Sigmoid colon (tissue), 7 donors: ENCODE results near the gene CORO2B. TPM values are rescaled to one million over a fixed set of nuclear protein-coding genes. Genes with fewer than 3 reads are reported as not detected.

Source experiments
- DNase-seq: peaks from one replicate; pipeline ENCODE4 v3.0.0-alpha.2; 2019
- H3K27ac ChIP-seq, 4 donors: fragments of 200-600 bp; sonication (generic); one replicate each; pipeline ENCODE4 v1.5.1; 2016 to 2019; ENCODE audit warnings: mild to moderate bottlenecking in 1 of 4
- H3K27me3 ChIP-seq, 3 donors: fragments of 200-600 bp; sonication (generic); one replicate each; pipeline ENCODE4 v1.5.1; 2019; ENCODE audit warnings: mild to moderate bottlenecking in 1 of 3
- H3K36me3 ChIP-seq, 4 donors: fragments of 200-600 bp; sonication (generic); one replicate each; pipeline ENCODE4 v1.5.1; 2016 to 2019
- H3K4me1 ChIP-seq, 4 donors: fragments of 200-600 bp; sonication (generic); one replicate each; pipeline ENCODE4 v1.5.1; 2017 to 2019
- H3K4me3 ChIP-seq, 4 donors: fragments of 200-600 bp; sonication (generic); one replicate each; pipeline ENCODE4 v1.5.1; 2017 to 2019; ENCODE audit warnings: mild to moderate bottlenecking in 2 of 4, moderate library complexity in 1 of 4
- H3K9me3 ChIP-seq, 4 donors: fragments of 200-600 bp in 3 of 4; sonication (generic) in 3 of 4; one replicate each; pipeline versions ENCODE4 v1.5.1 to v1.6.1; 2013 to 2019
- EP300 ChIP-seq, 4 donors: sonication (generic); formaldehyde crosslinking; IDR thresholded peaks; one replicate each; pipeline ENCODE4 v1.6.1; 2017; ENCODE audit warnings: antibody characterized with exemption in 4 of 4
- POLR2A ChIP-seq, 2 donors: fragments of 450-650 bp; IDR thresholded peaks; one replicate each; pipeline ENCODE4 v1.6.1; 2016; ENCODE audit warnings: antibody characterized with exemption in 2 of 2, mild to moderate bottlenecking in 2 of 2, moderate library complexity in 2 of 2
- POLR2AphosphoS5 ChIP-seq, 4 donors: sonication (generic); formaldehyde crosslinking; IDR thresholded peaks; one replicate each; pipeline ENCODE4 v1.6.1; 2017; ENCODE audit warnings: antibody characterized with exemption in 4 of 4
- WGBS, 2 donors: extraction: QIAGEN DNeasy Blood & Tissue Kit; methylation state at CpG; one replicate each; pipeline ENCODE4 v1.1.7; 2013; 5-methylcytosine and 5-hydroxymethylcytosine counted together
- intact Hi-C: fragments of 100-400 bp; cut with DNase I; formaldehyde crosslinking; loops from one replicate; pipeline ENCODE4 v1.15.1; 2023
- polyA plus RNA-seq, 3 donors: library from polyadenylated mRNA; stranded (reverse); fragments of 200-250 nt; gene quantifications; one replicate each; pipeline ENCODE4 v1.2.3, GENCODE V29; 2013
- total RNA-seq, 4 donors: library from RNA; depleted of rRNA; stranded (reverse); fragments of >200 nt; gene quantifications; one replicate each; pipeline ENCODE4 v1.1.0, GENCODE V29; 2016
- TF ChIP-seq, protein P1 (sequence below), 4 experiments: fragments of 450-650 bp in 3 of 4; fragments of 200-600 bp in 1 of 4; IDR thresholded peaks; one replicate each; pipeline ENCODE4 v1.5.1; 2016 to 2019; ENCODE audit warnings: antibody characterized with exemption in 4 of 4, mild to moderate bottlenecking in 3 of 4, moderate library complexity in 2 of 4
- donor health status: healthy with polysubstance abuse.
- donor health status: Bipolar disorder and iron deficiency.
- donor health status: healthy.

Gene CORO2B
- total and polyA plus RNA-seq, 7 donors, result 0.46 to 3.9 (median 3.1) TPM

DNA sequence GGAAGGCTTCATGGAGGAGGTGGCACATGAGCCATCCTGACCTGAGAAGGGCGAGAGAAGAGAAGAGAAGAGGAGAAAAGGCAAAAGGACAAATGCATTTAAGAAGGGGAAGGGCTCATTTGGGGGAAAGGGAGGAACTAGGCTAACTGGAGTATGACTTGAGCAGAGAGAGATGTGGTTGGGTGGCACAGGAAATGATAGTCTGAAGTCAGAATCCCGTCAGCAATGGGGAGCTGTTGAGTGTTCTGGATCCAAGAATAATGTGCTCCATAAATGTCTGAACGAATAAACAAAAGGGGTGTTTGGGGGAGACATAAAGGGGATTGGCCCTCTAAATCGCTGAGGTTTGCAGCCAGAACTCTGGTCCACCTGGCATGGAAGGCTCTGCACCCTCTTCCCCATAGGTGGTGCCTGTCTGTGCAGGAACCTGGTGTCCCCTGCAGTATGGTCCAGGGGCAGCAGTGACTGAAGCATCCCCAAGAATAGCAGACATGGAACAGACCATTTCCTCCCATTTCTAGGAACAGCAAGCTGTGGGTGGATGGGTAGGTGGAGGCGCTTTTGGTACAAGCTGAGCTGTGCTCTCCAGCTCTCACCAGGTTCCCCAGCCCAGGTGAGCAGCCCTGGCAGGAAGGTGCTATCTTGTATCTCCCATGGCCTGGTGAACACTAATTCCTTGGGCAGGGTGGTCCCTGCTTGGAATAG, 15.2 kb downstream of the CORO2B start:
- DNase-seq, result no peak
- no peaks in the 10 kb centered on the region for H3K36me3 ChIP-seq
- H3K4me3 ChIP-seq, result no peak overlapping the region
- TF ChIP-seq EP300 (IDR thresholded peaks at IDR 0.05), result no peak
- no peak for TF ChIP-seq POLR2A (IDR thresholded peaks at IDR 0.05)
- no peak for TF ChIP-seq POLR2AphosphoS5 (IDR thresholded peaks at IDR 0.05)
- TF ChIP-seq, protein P1, sequence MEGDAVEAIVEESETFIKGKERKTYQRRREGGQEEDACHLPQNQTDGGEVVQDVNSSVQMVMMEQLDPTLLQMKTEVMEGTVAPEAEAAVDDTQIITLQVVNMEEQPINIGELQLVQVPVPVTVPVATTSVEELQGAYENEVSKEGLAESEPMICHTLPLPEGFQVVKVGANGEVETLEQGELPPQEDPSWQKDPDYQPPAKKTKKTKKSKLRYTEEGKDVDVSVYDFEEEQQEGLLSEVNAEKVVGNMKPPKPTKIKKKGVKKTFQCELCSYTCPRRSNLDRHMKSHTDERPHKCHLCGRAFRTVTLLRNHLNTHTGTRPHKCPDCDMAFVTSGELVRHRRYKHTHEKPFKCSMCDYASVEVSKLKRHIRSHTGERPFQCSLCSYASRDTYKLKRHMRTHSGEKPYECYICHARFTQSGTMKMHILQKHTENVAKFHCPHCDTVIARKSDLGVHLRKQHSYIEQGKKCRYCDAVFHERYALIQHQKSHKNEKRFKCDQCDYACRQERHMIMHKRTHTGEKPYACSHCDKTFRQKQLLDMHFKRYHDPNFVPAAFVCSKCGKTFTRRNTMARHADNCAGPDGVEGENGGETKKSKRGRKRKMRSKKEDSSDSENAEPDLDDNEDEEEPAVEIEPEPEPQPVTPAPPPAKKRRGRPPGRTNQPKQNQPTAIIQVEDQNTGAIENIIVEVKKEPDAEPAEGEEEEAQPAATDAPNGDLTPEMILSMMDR (IDR thresholded peaks at IDR 0.05), result no peak
- peaks cover 0 to 65% (median 19%) of the 10 kb centered on the region in 4 donors for H3K4me1 ChIP-seq
- WGBS, 2 donors, result 70 to 72% methylated on average over 5 of the region's 5 CpGs
- no peak overlapping the region for H3K27ac ChIP-seq
- no peaks in the 10 kb centered on the region for H3K27me3 ChIP-seq
- intact Hi-C loops, result loop anchor here (5.0 kb wide), 1 partner anchor 38 kb away; no protein-coding TSS in a partner anchor
- H3K9me3 ChIP-seq, result no peaks in the 10 kb centered on the region

DNA sequence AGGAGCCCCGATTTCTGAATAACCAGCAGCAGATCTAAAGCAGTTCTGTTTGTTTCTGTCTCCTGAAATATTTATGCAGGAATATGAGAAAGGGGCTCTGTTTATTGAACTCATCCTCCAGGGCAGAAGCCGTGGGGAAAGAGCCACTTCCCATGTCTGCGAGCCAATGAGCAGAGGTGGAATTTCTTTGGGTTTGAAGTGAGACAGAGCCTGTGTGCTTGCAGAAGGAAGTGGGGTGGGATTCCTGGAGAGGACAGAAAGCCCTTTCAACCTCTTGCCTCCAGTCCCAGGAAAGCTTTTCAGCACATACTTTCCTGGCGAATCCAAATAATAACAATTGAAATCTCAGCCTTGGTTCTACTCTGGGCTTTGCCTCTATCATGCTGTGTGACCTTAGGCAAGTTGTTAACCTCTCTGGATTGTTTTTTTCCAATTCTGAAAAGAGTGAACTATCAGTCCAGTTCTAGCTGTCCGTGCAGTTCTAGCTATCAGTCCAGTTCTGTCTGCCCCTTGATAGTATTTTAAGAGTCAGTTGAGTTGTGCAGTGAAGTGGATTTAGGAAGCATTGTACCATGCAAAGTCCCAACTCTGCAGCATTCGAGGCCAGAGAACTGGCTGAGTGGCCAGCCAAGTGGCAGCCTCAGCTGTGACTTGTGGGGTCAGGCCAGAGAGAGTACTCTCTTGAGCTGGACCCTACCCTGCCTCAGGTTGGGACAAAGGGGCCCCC, 15.9 kb downstream of the CORO2B start:
- intact Hi-C loops, result loop anchor here (5.0 kb wide), 1 partner anchor 38 kb away; no protein-coding TSS in a partner anchor
- peaks cover 0 to 68% (median 19%) of the 10 kb centered on the region in 4 donors for H3K4me1 ChIP-seq
- no peak overlapping the region for H3K27ac ChIP-seq
- H3K4me3 ChIP-seq, result no peak overlapping the region
- no peaks in the 10 kb centered on the region for H3K27me3 ChIP-seq
- no peaks in the 10 kb centered on the region for H3K9me3 ChIP-seq
- no peak for TF ChIP-seq POLR2A (IDR thresholded peaks at IDR 0.05)
- no peak for TF ChIP-seq POLR2AphosphoS5 (IDR thresholded peaks at IDR 0.05)
- TF ChIP-seq, protein P1 (IDR thresholded peaks at IDR 0.05), result no peak
- no peak for TF ChIP-seq EP300 (IDR thresholded peaks at IDR 0.05)
- 66 to 77% methylated on average over 6 of the region's 6 CpGs for WGBS, 2 donors
- no peaks in the 10 kb centered on the region for H3K36me3 ChIP-seq
- no peak for DNase-seq

DNA sequence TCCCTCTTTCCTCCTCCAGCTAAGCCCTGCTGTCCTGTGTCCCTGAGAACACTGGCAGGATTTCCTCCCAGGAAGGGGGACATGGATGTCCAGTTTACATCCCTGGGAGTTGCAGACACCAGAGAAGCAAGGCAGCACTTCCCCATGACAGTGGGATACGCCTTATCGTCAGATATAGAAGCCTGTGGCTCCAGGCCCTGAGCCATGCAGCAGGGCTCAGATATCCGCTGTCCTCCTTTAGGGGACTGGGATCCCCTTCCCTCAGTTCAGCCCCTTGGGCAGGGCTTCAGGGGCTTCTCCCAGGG, 16.4 kb downstream of the CORO2B start:
- H3K4me1 ChIP-seq, result peaks cover 0 to 63% (median 18%) of the 10 kb centered on the region in 4 donors
- no peak overlapping the region for H3K27ac ChIP-seq
- intact Hi-C loops, result no loop called here
- H3K36me3 ChIP-seq, result no peaks in the 10 kb centered on the region
- WGBS, 2 donors, result 94% methylated on average over 3 of the region's 3 CpGs
- TF ChIP-seq EP300 (IDR thresholded peaks at IDR 0.05) (no peak), POLR2A (IDR thresholded peaks at IDR 0.05) (no peak), POLR2AphosphoS5 (IDR thresholded peaks at IDR 0.05) (no peak)
- TF ChIP-seq, protein P1 (IDR thresholded peaks at IDR 0.05), result no peak
- H3K9me3 ChIP-seq, result no peaks in the 10 kb centered on the region
- no peak overlapping the region for H3K4me3 ChIP-seq
- no peak for DNase-seq
- no peaks in the 10 kb centered on the region for H3K27me3 ChIP-seq

DNA sequence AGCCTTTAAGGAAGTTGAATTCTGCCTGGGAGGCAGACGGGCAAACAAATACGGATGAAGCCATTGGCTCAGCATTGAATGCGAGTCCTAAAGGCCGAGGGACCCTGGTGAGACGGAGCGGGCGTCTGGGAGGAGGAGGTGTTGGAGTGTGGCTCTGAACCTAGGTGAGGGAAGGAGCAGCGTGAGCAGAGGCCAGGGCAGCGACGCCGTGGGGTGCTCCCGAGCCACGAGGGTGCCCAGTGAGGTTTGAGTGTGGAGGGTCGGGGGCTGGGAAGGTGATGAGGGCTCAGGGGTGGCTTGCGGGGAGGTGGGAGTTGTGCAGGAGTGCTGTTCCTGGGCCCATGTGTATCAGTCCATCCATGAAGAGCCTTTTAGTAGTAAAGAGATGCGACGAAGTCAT, 17.0 kb downstream of the CORO2B start:
- WGBS, 2 donors, result 89 to 91% methylated on average over 17 of the region's 17 CpGs

More for the DNA sequence above, 17.0 kb downstream of the CORO2B start:
- Histone ChIP-seq H3K27me3 (no peaks in the 10 kb centered on the region), H3K4me3 (no peak overlapping the region), H3K27ac (no peak overlapping the region), H3K9me3 (no peaks in the 10 kb centered on the region), H3K36me3 (no peaks in the 10 kb centered on the region), H3K4me1 (peaks cover 0 to 57% (median 16%) of the 10 kb centered on the region in 4 donors)
- DNase-seq, result no peak
- intact Hi-C loops, result no loop called here
- TF ChIP-seq, protein P1 (IDR thresholded peaks at IDR 0.05), result no peak
- TF ChIP-seq POLR2AphosphoS5 (IDR thresholded peaks at IDR 0.05) (no peak), POLR2A (IDR thresholded peaks at IDR 0.05) (no peak), EP300 (IDR thresholded peaks at IDR 0.05) (no peak)
